Colon (tissue), 2 donors: ENCODE data around the gene KCNB1.

Experiments
- FAIRE-seq: peaks from 2 replicates; lab custom pipeline; 2012; peaks lifted over from hg19 to GRCh38; lab: Jason Lieb, UNC
- donor health status: control.
- donor health status: control.

KCNB1 gene

DNA sequence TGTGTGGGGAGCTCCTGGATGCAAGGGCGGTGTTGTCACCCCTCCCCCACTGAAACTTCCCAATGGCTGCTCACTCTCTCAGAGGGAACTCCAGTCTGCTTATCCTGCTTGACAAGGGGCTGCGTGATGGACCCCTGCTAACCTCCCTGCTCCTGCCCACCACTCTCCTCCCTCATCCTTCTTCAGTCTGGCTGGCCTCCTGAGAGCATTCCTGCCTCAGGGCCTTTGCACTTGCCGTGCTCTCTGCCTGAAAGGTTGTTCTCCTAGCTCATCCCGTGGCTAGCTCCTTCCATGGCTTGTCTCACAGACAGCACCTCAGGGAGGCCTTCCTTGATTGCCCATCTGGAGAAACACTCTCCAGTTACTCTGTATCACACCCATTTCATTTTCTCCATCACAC is 130.7 kb downstream of the KCNB1 start:
- no peak for FAIRE-seq

DNA sequence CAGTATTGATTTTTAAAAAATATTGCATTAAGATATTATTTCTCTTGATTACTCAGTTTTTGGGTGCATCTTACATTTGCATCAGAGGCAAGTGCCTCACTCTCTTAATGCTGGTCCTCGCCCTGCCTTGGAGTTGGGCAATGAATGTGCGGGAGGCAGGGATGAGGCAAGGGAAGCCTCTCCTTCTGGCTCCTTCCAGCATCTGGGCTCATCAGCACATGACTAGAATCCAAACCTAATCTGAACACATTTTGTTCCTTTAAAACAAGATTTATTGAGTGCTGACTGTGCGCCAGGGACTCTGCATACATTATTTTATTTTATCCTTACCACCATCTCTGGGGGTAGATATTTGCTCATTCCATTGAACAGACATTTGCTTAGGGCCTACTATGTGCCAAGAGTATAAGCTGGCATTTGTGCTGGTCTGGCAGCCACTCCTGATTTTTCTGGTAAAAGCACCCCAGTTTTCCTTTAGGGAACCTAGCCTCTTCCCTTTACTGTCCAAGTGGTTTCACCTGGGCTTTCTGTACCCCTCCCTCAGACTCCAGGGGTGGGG is 132.7 kb downstream of the KCNB1 start:
- FAIRE-seq: no peak

DNA sequence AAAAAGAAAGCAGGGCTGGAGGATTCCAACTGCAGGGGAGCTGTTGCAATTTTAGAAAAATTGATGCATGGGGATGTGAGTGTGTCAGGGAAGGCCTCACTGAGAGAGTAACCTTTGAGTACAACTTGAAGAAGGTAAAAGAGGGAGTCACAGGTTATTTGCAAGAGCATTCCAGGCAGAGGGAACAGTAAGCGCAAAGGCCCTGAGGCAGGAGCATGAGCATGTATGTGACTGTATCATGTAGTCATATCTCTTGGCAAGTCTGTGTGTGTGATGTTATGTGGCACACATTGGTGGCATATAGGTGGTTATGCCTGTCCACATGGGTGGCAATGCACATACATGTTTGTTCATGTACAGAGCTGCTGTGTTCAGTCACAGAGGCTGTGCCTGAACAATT is 133.4 kb downstream of the KCNB1 start:
- no peak for FAIRE-seq

DNA sequence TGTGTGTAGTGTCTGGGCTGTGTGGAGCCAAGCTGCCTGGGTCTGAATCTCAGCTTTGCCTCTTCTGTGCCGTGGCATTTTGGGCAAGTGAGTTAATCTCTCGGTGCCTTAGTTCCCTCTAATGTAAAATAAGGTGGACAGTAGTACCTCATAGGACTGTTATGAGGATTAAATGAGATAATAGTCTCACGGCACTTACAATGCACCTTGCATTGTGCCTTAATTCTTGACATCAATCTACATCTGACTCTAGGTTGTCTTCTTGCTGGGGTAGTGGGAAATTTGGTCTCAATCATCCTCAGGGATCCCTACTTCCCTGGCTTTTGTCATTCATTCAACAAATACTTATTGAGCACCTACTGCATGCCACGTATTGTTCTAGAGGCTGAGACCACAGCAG is 133.9 kb downstream of the KCNB1 start:
- FAIRE-seq: no peak

DNA sequence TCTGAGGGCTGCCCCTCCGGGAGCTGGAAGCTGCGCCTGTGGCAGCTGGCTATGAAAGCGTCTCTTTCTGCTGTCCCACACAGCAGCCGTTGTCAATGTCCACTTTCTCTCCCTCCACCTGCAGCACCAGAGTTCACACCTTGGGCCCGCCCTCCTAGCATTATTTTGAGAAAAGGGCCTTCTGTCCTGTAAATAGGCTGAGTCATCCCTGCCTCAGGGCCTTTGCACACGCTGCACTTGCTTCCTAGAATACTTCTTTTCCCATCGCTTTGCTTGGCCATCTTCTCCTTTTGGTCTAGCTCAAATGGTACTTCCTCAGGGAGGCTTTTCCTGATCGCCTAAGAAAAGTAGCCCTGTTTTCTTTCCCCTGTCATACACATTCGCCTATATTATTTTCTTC is 135.3 kb downstream of the KCNB1 start:
- no peak for FAIRE-seq

DNA sequence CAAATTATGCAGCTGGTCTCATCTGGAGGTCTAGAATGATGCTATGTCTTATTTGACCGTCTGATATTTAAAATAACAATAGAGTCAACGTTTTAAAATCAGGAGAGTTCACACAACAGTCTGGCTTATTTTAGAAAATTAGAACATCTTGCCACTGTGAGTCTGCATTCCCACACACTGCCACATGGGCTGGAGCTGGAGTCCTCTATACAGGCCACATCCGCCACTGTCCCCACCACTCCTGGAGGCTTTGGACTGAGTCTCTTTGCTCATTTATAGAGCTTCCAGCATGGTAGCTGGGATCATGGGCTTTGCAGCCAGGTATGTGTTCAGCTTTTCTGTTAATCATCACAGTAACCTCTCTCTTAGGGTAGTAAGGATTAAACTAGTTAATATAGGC is 135.8 kb downstream of the KCNB1 start:
- FAIRE-seq: no peak

DNA sequence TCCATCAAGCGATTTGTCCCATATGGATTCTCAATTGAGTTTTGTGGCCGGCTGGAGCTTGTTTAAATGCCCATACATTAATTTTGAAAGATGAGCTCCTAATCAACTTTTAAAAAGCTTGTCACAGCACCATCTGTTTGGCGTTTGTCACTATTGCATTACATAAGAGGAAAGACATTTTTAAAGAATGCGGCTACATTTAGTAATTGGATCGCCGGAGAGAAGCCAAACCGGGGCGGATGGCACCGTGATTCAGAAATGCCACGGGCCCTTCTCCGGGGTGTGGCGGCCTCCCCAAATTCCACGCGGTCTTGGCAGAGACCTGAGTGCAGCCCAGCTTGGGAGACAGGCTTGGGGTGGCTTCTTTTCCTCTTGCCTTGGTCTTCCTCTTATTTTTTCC is 136.9 kb downstream of the KCNB1 start:
- FAIRE-seq: no peak

DNA sequence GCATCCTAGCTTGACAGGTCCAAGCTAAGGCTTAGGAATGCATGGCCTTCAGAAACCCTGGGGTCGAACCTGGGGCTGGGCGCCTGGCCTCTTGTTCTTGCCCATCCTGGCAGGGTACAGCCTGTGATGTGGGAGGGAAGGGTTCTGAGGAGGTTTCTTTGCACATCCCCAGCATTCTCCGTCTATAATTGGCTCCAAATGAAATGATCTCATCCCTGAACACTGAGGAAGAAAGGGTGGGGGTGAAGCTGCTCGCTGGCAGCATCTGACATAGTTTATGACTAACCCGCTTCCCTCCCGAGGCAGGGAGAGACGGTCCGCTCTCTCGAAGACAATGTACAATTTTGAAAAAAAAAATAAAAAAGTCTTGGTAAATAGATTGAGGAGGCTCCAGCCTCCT is 137.5 kb downstream of the KCNB1 start:
- FAIRE-seq: no peak

DNA sequence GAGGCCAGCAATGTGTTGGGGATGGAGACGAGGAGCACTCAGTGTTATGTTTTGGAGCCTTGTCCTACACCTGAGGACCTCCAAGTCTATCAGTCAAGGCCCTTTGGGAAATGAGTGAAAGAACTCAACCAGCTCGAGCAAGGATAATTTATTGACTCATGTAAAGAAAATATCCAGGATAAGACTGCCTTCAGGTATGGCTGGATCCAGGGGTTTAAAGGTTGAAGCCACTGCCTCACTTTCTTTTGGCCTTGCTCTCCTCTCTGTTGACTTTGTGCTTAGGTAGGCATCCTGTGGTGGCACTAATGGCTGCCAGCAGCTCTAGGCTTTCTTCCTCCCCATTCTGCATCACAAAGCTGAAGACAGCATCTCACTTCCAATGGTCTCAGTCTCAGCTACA is 138.3 kb downstream of the KCNB1 start:
- no peak for FAIRE-seq

DNA sequence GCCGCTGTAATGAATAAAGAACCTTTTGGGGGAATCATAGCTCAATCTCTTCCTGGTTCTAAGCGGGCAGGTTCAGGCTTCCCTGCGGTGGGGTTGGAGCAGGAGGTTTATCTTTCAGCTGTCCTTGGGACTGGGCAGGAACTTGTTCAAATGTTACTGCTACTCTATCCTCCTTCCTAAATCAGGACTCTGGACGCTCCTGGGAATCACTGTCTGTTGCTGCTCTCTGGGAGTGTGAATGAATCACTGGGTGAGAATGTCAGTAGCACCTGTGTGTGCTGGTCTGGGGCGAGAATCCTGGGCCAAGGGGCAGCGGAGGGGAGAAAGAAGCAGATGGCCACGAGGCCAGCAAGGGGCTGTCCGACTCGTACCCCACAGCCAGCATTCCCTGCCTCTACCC is 139.2 kb downstream of the KCNB1 start:
- FAIRE-seq: no peak

DNA sequence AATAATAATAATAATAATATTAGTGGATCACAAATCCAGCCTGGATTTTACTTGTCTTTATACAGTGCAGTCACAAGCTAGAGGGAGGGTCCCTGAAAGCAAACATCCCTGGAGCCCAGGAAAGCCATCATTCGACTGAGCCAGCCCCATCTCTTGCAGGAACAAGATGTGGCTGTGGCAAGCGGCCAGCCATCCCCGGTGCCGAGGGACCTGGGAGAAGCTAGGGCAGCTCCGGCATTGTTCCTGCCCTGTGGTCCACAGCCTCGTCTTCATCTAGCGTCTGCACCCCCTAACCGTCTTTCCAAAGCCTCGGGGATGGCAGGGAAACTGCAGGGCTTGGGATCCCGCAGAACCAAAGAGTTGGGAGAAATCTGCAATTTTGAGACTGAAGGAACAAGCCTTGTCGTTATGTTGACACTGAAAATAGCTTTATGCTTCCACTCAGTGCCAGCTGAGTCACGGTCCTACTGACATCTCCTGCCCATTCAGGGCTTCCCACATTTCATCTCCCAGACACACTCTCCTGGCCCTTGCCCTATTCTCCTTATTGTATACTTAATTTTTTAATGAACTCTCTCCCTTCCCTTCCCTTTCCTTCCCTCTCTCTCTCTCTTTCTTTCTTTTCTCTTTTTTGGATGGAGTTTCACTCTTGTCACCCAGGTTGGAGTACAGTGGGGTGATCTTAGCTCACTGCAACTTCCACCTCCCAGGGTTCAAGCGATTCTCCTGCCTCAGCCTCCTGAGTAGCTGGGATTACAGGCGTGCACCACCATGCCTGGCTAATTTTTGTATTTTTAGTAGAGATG is 142.1 kb downstream of the KCNB1 start:
- no peak for FAIRE-seq

DNA sequence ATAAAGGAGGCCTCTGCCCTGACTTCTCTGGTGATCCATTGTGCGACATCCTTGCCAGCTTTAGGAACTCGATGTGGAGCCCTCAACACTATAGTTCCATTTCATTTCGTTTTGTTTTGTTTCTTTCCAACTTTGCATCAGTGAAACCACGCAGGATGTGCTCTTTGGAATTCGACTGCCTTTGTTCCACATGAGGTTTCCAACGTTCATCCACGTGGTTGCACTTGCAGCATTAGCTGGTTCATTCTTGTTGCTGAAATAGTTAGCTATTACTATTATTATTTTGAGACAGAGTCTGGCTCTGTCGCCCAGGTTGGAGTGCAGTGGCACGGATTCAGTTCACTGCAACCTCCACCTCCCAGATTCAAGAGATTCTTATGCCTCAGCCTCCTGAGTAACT is 143.3 kb downstream of the KCNB1 start:
- no peak for FAIRE-seq

DNA sequence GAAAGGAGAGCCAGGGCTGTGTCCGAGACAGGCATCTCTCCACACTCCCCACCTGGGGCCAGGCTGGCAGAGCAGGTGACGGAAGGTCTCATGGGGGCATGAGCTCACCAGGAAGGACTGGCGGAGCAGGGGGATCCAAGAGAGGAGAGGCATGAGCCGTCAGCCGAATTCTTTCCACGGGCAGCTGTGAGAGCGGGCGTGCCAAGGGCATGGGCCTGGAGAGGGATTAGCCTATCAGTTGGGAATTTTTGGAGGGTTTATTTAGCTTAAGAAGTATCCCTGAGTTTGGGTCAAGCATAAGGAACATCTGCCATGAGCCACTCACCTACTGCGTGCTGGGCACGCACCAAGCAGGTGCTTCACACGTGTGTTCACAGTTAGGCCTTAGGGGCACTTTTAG is 144.4 kb downstream of the KCNB1 start:
- no peak for FAIRE-seq

DNA sequence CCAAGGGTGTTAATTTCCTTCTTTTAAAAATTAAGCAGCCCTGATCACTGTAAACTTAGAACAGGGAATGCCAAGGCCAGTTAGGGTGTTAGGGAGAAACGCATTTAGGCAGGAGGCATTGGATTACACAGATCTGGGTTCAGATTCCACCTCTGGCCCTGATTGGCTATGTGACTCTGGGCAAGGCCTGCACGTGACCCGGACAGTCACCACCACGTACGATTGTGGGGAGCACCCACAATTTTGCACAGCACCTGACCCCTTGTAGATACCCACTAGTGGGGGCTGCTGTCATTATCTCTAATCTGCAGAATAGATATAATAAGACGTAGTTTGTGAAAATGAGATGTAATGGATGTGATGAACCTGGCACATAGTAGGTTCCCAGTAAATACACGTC is 145.1 kb downstream of the KCNB1 start:
- FAIRE-seq: no peak

DNA sequence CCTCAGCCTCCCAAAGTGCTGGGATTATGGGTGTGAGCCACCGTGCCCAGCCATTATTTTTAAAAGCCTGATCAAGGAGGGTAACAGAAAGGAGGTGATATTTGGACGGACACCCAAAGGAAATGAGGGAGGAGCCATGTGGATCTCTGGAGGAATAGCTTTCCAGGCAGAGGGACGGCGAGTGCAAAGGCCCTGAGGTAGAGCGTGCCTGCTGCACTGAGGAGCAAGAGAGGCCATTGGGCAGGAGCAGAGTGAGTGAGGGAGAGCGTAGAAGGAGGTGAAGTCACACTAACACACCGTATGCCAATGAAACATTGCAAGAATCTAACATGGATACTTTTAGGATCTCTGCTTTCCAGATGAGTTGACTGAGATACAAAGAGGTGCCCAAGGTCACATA is 145.7 kb downstream of the KCNB1 start:
- FAIRE-seq: no peak

DNA sequence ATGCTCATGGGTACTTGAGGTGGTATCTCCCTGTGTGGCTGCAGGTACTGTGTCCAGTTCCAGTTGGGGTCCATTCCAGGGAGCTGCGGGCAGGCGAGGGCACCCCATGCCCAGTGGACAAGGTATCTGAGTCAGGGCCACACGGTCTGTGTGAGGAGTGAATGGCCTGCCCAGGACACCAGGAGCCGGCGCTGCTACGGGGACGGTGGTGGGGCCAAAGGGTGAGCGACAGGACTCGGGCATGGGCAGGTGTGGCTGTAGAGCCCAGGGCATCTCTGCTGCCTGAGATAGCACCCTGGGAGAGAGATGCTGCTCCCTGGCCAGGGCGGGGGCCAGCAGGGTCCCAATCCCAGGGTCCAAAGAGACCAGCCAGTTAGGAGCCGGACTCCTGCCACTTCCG is 147.0 kb downstream of the KCNB1 start:
- no peak for FAIRE-seq

DNA sequence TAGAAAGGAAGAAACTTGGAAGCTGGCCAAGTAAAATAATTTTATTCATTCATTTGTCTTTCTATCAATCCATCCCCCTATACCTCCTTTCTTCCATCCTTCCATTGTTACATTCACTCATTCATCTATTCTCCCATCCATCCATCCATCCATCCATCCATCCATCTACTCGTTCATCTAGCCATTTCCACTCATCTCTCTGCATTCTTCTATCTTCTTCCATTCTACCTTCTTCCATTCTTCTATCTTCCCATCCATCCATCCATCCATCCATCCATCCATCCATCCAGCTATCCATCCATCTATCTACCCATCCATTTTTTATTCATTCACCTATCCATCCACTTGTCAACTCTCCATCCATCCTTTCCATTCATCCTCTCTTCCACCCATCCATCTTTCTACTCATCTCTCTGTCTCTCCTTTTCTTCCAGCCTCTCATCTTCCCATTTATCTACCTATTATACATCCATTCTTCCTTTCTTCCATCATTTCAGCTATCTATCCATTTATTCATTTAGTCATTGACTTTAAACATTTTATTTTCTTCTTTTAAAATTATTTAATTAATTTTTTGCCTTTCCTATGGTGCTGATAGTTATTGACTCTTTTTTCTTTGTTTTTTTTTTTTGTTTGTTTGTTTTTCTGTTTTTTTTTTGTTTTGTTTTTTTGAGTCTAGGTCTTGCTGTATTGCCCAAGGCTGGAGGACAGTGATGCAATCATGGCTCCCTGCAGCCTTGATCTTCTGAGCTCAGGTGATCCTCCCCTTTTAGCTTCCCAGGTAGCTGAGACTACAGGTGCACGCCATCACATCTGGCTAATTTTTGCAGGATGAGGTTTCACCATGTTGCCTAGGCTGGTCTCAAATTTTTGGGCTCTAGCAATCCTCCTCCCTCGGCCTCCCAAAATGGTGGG is 151.5 kb downstream of the KCNB1 start:
- no peak for FAIRE-seq

DNA sequence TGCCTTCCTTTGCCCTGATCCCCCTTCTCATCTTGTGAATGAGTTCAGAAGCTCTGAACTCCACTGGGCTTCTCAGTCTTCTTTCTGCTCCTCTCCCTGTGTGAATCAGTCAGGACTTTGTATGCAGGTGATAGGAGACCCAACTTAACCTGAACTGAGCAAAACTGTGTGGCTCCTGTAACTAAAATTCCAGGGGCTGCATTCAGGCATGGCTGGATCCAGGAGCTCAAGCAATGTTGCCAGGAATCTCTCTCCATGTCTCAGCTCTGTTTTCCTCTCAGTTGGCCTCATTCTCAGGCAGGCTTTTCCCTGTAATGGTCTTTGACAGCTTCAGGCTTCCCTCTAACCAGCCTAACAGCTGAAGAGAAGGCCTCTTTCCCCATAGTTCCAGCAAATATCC is 153.7 kb downstream of the KCNB1 start:
- FAIRE-seq: no peak

DNA sequence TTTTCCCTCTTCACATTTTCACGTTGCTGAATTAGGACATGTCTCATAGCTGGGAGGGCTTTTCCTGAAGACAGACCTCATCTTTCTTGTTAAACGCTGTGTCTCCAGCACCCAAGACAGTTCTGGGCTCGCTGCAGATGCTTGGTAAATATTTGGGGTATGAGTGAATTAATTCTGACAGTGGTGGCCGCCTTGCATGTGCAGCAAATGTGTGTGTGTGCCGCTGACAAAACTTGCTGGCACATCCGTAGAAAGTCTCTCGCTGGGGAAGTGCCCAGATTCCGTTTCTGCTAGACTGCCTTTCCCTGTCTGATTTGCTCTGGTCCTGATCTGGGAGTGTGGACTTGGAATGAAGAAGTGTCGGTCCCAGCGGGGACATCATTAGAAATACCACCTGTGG is 156.4 kb downstream of the KCNB1 start:
- FAIRE-seq: no peak

DNA sequence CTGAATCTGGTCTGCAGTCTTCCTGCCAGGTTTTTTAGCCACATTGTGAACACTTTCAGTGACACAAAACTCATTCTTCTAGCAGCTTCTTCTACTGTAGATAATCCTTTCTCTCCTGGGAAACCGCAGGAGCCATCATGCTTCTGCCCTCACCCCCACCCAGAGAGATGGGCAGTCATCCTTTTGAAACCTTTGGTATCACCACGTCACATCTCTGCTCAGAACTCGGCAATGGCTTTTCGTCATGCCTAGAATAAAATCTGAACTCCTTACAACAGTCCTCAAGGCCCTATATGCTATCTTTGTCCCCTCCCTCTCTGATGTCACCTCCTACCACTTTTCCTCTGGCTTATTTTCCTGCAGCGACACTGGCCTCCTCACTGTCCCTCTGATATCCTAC is 158.2 kb downstream of the KCNB1 start:
- no peak for FAIRE-seq

DNA sequence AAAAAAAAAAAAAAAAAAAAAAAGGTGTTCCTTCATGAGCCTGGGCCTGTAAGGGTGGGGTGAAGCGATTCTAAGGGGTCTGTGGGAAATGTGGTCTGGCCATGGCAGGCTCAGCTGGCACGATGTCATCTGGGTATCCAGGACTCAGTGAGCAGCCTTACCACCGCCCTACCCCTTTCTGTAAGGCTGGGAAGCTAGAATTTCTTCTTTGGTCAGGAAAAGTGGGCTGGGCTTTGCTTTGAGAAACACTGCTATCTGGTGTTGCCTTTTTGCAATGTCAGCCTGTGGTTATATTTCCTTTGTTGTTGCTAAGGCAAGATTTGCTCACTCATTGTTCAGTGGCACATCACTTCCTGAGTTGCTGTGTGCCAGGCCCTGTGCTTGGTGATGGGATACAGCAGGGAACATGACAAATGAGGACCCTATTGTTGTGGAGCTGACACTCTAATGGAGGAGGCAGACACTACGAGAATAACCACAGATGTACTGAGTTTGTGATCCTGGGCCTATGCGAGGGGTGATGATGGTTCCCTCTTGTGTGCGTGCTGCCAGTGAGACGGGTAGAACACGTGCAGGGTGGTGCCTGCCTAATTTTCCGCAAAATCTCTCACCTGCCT is 158.7 kb downstream of the KCNB1 start:
- FAIRE-seq: no peak

DNA sequence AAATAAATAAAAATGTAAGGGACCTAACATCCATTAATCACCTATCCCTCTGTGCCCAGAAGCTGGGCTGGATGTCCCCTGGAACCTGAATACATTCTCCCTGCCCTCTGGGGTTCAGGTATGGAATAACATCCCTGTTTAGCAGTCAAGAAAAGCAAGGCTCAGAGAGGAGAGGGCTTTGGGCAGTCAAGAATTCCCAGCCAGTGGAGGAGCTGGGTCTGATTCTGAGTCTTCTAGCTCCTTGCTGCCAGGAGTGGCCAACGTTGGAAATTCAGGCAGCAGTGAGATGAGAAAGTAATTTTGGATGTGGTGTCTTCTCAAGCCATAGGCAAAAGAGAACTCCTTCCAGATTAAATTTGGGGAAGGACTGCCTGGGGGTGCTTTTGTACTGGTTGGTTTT is 162.0 kb downstream of the KCNB1 start:
- no peak for FAIRE-seq
